B cell (primary cell): ENCODE data around the gene PAM16. TPM values are rescaled to one million over a fixed set of nuclear protein-coding genes. Genes with fewer than 3 reads are reported as not detected.

Source experiments
- ATAC-seq: fragments of 200-7000 bp; cut with Tn5 transposase; one replicate; pipeline ENCODE4 v1.10.0; 2021; ENCODE audit warnings: low read depth, mild to moderate bottlenecking, moderate number of reproducible peaks, moderate library complexity
- CTCF ChIA-PET: fragments of 350-600 bp; sonication (Branson Sonifier 250); formaldehyde crosslinking; loops from one replicate; lab custom pipeline; 2021; ENCODE audit warnings: antibody characterized with exemption, inconsistent platforms; lab: Charles Lee
- POLR2A ChIA-PET: fragments of 350-600 bp; sonication (Branson Sonifier 250); formaldehyde crosslinking; loops from one replicate; lab custom pipeline; 2021; ENCODE audit warnings: antibody characterized with exemption; lab: Charles Lee
- DNase-seq: peaks from one replicate; pipeline ENCODE4 v3.0.0; 2013
- H2AFZ ChIP-seq: 2 replicates; pipeline ENCODE4 v1.6.1; 2012; ENCODE audit warnings: mild to moderate bottlenecking, low read depth, low read length; ENCODE audit not compliant: insufficient read depth, poor library complexity, severe bottlenecking
- H3K27ac ChIP-seq, 2 donors: 1 replicate in 1 of 2; 2 replicates in 1 of 2; pipeline ENCODE4 v1.5.1; 2012 to 2013; ENCODE audit warnings: low read length in 2 of 2, mild to moderate bottlenecking in 2 of 2, moderate library complexity in 1 of 2
- H3K27me3 ChIP-seq, 4 experiments: fragments of 200-600 bp in 1 of 4; sonication (generic) in 1 of 4; replicated peaks in 1 of 4; 1 replicate in 2 of 4; 2 replicates in 2 of 4; pipeline versions ENCODE4 v1.6.1 to v1.7.0; 2013 to 2016; ENCODE audit warnings: low read length in 3 of 4, mild to moderate bottlenecking in 2 of 4, mixed read lengths in 1 of 4, moderate library complexity in 1 of 4; ENCODE audit not compliant: insufficient read depth in 4 of 4, control insufficient read depth in 3 of 4; ENCODE audit errors: control extremely low read depth in 1 of 4
- H3K36me3 ChIP-seq, 2 experiments: replicated peaks in 1 of 2; 1 replicate in 1 of 2; 2 replicates in 1 of 2; pipeline versions ENCODE4 v1.6.1 to v1.7.1; 2013; ENCODE audit warnings: low read length in 1 of 2; ENCODE audit not compliant: insufficient read depth in 2 of 2, control insufficient read depth in 1 of 2; ENCODE audit errors: control extremely low read depth in 1 of 2, extremely low read depth in 1 of 2
- H3K4me1 ChIP-seq, 2 donors: fragments of 200-600 bp in 1 of 2; sonication (generic) in 1 of 2; 1 replicate in 1 of 2; 2 replicates in 1 of 2; pipeline versions ENCODE4 v1.5.1 to v1.6.1; 2013 to 2017; ENCODE audit warnings: low read length in 2 of 2; ENCODE audit not compliant: control insufficient read depth in 2 of 2, insufficient read depth in 2 of 2
- H3K4me2 ChIP-seq: replicated peaks from 2 replicates; pipeline ENCODE3; 2012; ENCODE audit warnings: mild to moderate bottlenecking, low read depth, low read length; ENCODE audit not compliant: poor library complexity, severe bottlenecking
- H3K4me3 ChIP-seq, 5 experiments: fragments of 200-600 bp in 1 of 5; sonication (generic) in 1 of 5; 1 replicate in 3 of 5; 2 replicates in 2 of 5; pipeline versions ENCODE4 v1.5.1 to v1.7.0; 2011 to 2016; ENCODE audit warnings: low read length in 4 of 5, mild to moderate bottlenecking in 4 of 5, low read depth in 2 of 5, control low read depth in 1 of 5, moderate library complexity in 1 of 5; ENCODE audit not compliant: insufficient read depth in 1 of 5; ENCODE audit errors: control extremely low read depth in 1 of 5, extremely low read depth in 1 of 5
- H3K79me2 ChIP-seq: fragments of 200-600 bp; sonication (generic); one replicate; pipeline ENCODE4 v1.6.0; 2016; ENCODE audit warnings: low read length; ENCODE audit not compliant: control insufficient read depth, insufficient read depth
- H3K9ac ChIP-seq: fragments of 200-600 bp; sonication (generic); 2 replicates; pipeline ENCODE4 v1.6.1; 2017; ENCODE audit warnings: mild to moderate bottlenecking, low read length, moderate library complexity
- H3K9me3 ChIP-seq, 3 donors: one replicate each; pipeline versions ENCODE4 v1.6.1 to v1.7.1; 2013; ENCODE audit warnings: low read length in 2 of 3; ENCODE audit not compliant: control insufficient read depth in 2 of 3, insufficient read depth in 1 of 3; ENCODE audit errors: control extremely low read depth in 1 of 3
- H4K20me1 ChIP-seq: 2 replicates; pipeline ENCODE4 v1.6.0; 2012; ENCODE audit warnings: mild to moderate bottlenecking, low read length; ENCODE audit not compliant: insufficient read depth, control insufficient read depth, poor library complexity, severe bottlenecking
- H3K27ac Mint-ChIP-seq: one replicate; pipeline ENCODE4 v1.8.0; 2021; ENCODE audit warnings: mixed read lengths
- H3K27me3 Mint-ChIP-seq: one replicate; pipeline ENCODE4 v1.8.0; 2021; ENCODE audit warnings: mixed read lengths
- H3K4me1 Mint-ChIP-seq: one replicate; pipeline ENCODE4 v1.8.0; 2021; ENCODE audit warnings: mixed read lengths
- H3K4me3 Mint-ChIP-seq: one replicate; pipeline ENCODE4 v1.8.0; 2021; ENCODE audit warnings: mixed read lengths
- H3K9me3 Mint-ChIP-seq: one replicate; pipeline ENCODE4 v1.8.0; 2022; ENCODE audit warnings: mixed read lengths; ENCODE audit not compliant: insufficient read depth
- CTCF ChIP-seq: fragments of 200-600 bp; IDR thresholded peaks from one replicate; pipeline ENCODE4 v1.8.0; 2022; ENCODE audit warnings: antibody characterized with exemption, mild to moderate bottlenecking
- EZH2 ChIP-seq: IDR thresholded peaks from 2 replicates; pipeline ENCODE4 v1.6.1; 2012; ENCODE audit warnings: borderline replicate concordance, low read depth, mild to moderate bottlenecking, moderate library complexity, low read length; ENCODE audit not compliant: insufficient read depth, poor library complexity, severe bottlenecking
- WGBS: methylation state at CpG from one replicate; pipeline ENCODE4 v1.1.5; 2013; ENCODE audit warnings: missing lambda C conversion rate; ENCODE audit not compliant: insufficient coverage; 5-methylcytosine and 5-hydroxymethylcytosine counted together
- intact Hi-C: fragments of 100-400 bp; cut with micrococcal nuclease; formaldehyde crosslinking; loops from one replicate; pipeline ENCODE4 v1.10.0; 2022
- polyA plus RNA-seq: library from polyadenylated mRNA; depleted of rRNA; stranded (reverse); fragments of >200 nt; gene quantifications from 2 replicates; pipeline ENCODE4 v1.2.3, GENCODE V29; 2012
- total RNA-seq, 2 donors: library from RNA; stranded (reverse); fragments of 120-200 nt in 1 of 2; gene quantifications; 1 replicate in 1 of 2; 2 replicates in 1 of 2; pipeline versions ENCODE4 v1.2.3 to v1.2.4, GENCODE V29; 2013 to 2022

Gene PAM16
- total and polyA plus RNA-seq, 2 donors (not counting 1 experiment from before 2014, with no cell fraction given), result 57.3 to 64.1 TPM

GRCh38 chr16:4298761-4299522 is 52.2 kb downstream of the PAM16 start:
- Mint-ChIP-seq H3K4me3 (no peak overlapping the region), H3K4me1 (no peaks in the 10 kb centered on the region), H3K27ac (no peak overlapping the region), H3K27me3 (no peaks in the 10 kb centered on the region), H3K9me3 (no peaks in the 10 kb centered on the region)
- H3K9me3 ChIP-seq, result no peaks in the 10 kb centered on the region
- H3K79me2 ChIP-seq, result peaks cover 5% of the 10 kb centered on the region
- no peak overlapping the region for H3K4me3 ChIP-seq
- ATAC-seq (no peak), DNase-seq (no peak)
- no peak overlapping the region for H2AFZ ChIP-seq
- no peaks in the 10 kb centered on the region for H4K20me1 ChIP-seq
- H3K27ac ChIP-seq, result no peak overlapping the region
- H3K4me1 ChIP-seq, result no peaks in the 10 kb centered on the region
- ChIA-PET CTCF (interaction anchor here (0.8 to 2.6 kb wide), 3 partner anchors 10 to 104 kb away, joined by 3 to 16 read pairs (median 6); no protein-coding TSS in a partner anchor), POLR2A (no interaction called here)
- no peak overlapping the region for H3K9ac ChIP-seq
- TF ChIP-seq EZH2, result no peak
- TF ChIP-seq CTCF, result no peak
- intact Hi-C loops, result no loop called here
- no peaks in the 10 kb centered on the region for H3K27me3 ChIP-seq
- no peaks in the 10 kb centered on the region for H3K36me3 ChIP-seq
- no peak overlapping the region for H3K4me2 ChIP-seq
- WGBS, result 57% methylated on average over 12 of the region's 15 CpGs

- Histone ChIP-seq H3K9me3 (no peaks in the 10 kb centered on the region), H3K4me3 (no peak overlapping the region), H3K27ac (no peak overlapping the region), H3K79me2 (no peaks in the 10 kb centered on the region), H3K36me3 (no peaks in the 10 kb centered on the region), H4K20me1 (no peaks in the 10 kb centered on the region), H3K27me3 (no peaks in the 10 kb centered on the region), H2AFZ (no peak overlapping the region), H3K9ac (no peak overlapping the region), H3K4me1 (no peaks in the 10 kb centered on the region), H3K4me2 (no peak overlapping the region)
- ChIA-PET CTCF (interaction anchor here (0.7 to 2.6 kb wide), 4 partner anchors 9 to 32 kb away, joined by 3 to 16 read pairs (median 5); no protein-coding TSS in a partner anchor), POLR2A (interaction anchor here (0.6 kb wide), 1 partner anchor 11 kb away, joined by 5 read pairs; no protein-coding TSS in a partner anchor)
- no peaks in the 10 kb centered on the region for H3K4me1 Mint-ChIP-seq
- no peak overlapping the region for H3K4me3 Mint-ChIP-seq
- no peak overlapping the region for H3K27ac Mint-ChIP-seq
- DNase-seq (no peak), ATAC-seq (no peak)
- peaks cover 5% of the 10 kb centered on the region for H3K27me3 Mint-ChIP-seq
- TF ChIP-seq CTCF (no peak), EZH2 (no peak)
- intact Hi-C loops, result no loop called here
- no peaks in the 10 kb centered on the region for H3K9me3 Mint-ChIP-seq
- WGBS, result 98% methylated on average over 6 of the region's 6 CpGs
Measured at GRCh38 chr16:4297480-4297879, 53.6 kb downstream of the PAM16 start.
